NB4 (cell line): ENCODE data around the gene TBCK.

Experiments used
- CTCF ChIP-seq: IDR thresholded peaks from one replicate; pipeline ENCODE4 v1.5.1; 2012; ENCODE audit warnings: low read depth, low read length
- MYC ChIP-seq: IDR thresholded peaks from 2 replicates; pipeline ENCODE4 v1.6.1; 2011; ENCODE audit warnings: low read depth, low read length
- POLR2A ChIP-seq: IDR thresholded peaks from 2 replicates; pipeline ENCODE4 v1.6.1; 2011; ENCODE audit warnings: mild to moderate bottlenecking; ENCODE audit not compliant: insufficient read length; ENCODE audit errors: extremely low read depth

DNA sequence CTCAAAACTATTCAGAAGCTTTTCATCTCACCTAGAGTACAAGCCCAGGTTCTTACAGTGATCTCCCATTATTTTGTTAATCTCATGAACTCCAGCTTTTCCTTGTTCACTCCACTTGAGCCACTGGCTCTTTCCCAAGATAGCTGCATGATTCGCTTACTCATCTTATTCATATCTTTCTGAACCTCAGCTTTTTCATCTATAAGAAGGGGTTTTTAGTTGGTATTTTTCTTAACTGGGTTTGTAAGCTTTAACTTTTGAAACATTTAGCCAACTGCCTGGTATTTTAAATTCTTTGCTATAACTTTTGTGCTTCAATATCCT, 28.6 kb upstream of the TBCK start:
- TF ChIP-seq POLR2A (no peak), CTCF (no peak), MYC (no peak)
